ENCODE measurements around the gene MX2. TPM values are rescaled to one million over a fixed set of nuclear protein-coding genes. Genes with fewer than 3 reads are reported as not detected.

Gene MX2
- total and polyA plus RNA-seq, 12 donors: 0.44 to 31.3 (median 4.8) TPM

GRCh38 chr21:41360072-41360821 is 1.6 kb upstream of the MX2 start:
- Histone ChIP-seq H3K9me3 (replicated peaks in 1 of 3) (no peaks in the 10 kb centered on the region), H3K4me1 (replicated peaks in 1 of 2) (no peaks in the 10 kb centered on the region), H3K27me3 (no peaks in the 10 kb centered on the region), H3K4me3 (no peak overlapping the region), H3K27ac (peak overlapping the region in 1 of 5 donors; percentile 31), H3K36me3 (replicated peaks in 1 of 2) (no peaks in the 10 kb centered on the region)
- intact Hi-C loops (cut with DNase I): no loop called here
- DNase-seq: peak in 2 of 7 donors; percentile 27 to 53
- 67 to 78% (median 75%) methylated on average over 10 to 22 of the region's 22 CpGs for WGBS, 4 donors
- TF ChIP-seq POLR2A (IDR thresholded peaks at IDR 0.05) (no peak), CTCF (IDR thresholded peaks at IDR 0.05) (no peak)

GRCh38 chr21:41361053-41361785 is 608 bp upstream of the MX2 start:
- intact Hi-C loops (cut with DNase I): no loop called here
- peak overlapping the region in 2 of 5 donors; percentile 57 to 91 for H3K27ac ChIP-seq
- DNase-seq: peak in 1 of 7 donors; percentile 43

DNA sequence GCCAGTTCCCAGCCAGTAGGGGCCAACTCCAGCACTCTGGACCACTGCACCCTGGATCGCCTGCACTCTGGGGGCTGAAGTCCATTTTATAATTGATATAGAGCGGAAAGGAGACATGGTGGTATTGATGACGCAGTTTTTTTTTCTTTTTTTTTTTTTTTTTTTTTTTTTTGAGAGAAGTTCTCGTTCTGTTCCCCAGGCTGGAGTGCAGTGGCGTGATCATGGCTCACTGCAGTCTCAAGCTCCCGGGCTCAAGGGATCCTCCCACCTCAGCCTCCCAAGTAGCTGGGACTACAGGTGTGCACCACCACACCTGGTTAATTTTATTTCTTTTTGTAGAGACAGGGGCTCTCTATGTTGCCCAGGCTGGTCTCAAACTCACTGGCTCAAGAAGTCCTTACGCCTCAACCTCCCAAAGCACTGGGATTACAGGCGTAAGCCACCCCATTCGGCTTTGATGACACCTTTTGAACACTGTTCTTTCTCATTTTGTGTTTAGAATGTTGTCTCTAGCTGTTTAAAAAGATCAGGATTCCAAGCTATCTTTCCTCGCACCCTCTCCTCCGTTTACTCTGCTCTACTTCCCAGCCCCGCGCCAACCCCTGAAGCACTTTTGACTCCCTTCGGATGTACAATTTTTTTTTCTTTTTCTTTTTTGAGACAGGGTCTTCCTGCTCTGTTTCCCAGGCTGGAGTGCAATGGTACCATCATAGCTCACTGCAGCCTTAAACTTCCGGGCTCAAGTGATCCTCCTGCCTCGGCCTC is 960 bp downstream of the MX2 start:
- Histone ChIP-seq H3K4me3 (peak overlapping the region in 1 of 4 donors; percentile 37), H3K9me3 (replicated peaks in 1 of 3) (no peaks in the 10 kb centered on the region), H3K4me1 (replicated peaks in 1 of 2) (no peaks in the 10 kb centered on the region), H3K27me3 (no peaks in the 10 kb centered on the region), H3K36me3 (replicated peaks in 1 of 2) (no peaks in the 10 kb centered on the region), H3K27ac (peak overlapping the region in 1 of 5 donors; percentile 91)
- DNase-seq: peak in 1 of 7 donors; percentile 39
- 83 to 88% (median 84%) methylated on average over 16 of the region's 16 CpGs for WGBS, 4 donors
- intact Hi-C loops (cut with DNase I): no loop called here
- TF ChIP-seq CTCF (IDR thresholded peaks at IDR 0.05) (no peak), POLR2A (IDR thresholded peaks at IDR 0.05) (no peak)

More at GRCh38 chr21:41361053-41361785, 608 bp upstream of the MX2 start:
- Histone ChIP-seq H3K27me3 (no peaks in the 10 kb centered on the region), H3K9me3 (replicated peaks in 1 of 3) (no peaks in the 10 kb centered on the region), H3K36me3 (replicated peaks in 1 of 2) (no peaks in the 10 kb centered on the region), H3K4me1 (replicated peaks in 1 of 2) (no peaks in the 10 kb centered on the region), H3K4me3 (no peak overlapping the region)
- TF ChIP-seq POLR2A (IDR thresholded peaks at IDR 0.05) (no peak), CTCF (IDR thresholded peaks at IDR 0.05) (no peak)
- 84 to 89% (median 87%) methylated on average over 14 to 16 of the region's 16 CpGs for WGBS, 4 donors

Measured in adrenal gland (tissue), 12 donors.